DOHH2 (cell line): Measurements from ENCODE around the gene NEU3.

Source experiments
- H3F3A ChIP-seq: fragments of 200-600 bp; sonication (generic), shearing (Covaris generic); 2 replicates; pipeline ENCODE4 v1.6.0; 2016; ENCODE audit warnings: antibody characterized with exemption, mild to moderate bottlenecking; ENCODE audit not compliant: control insufficient read depth, insufficient read depth
- H3K27ac ChIP-seq: fragments of 200-600 bp; sonication (generic); 2 replicates; pipeline ENCODE4 v1.5.1; 2014; ENCODE audit warnings: low read depth, mild to moderate bottlenecking, low read length, moderate library complexity
- H3K27me3 ChIP-seq: fragments of 200-600 bp; sonication (generic); 2 replicates; pipeline ENCODE4 v1.6.1; 2014; ENCODE audit warnings: mild to moderate bottlenecking, low read length, mixed read lengths; ENCODE audit not compliant: control insufficient read depth
- H3K36me3 ChIP-seq: fragments of 200-600 bp; sonication (generic); 2 replicates; pipeline ENCODE4 v1.6.1; 2014; ENCODE audit warnings: mild to moderate bottlenecking, low read length, moderate library complexity, mixed read lengths; ENCODE audit not compliant: control insufficient read depth
- H3K4me1 ChIP-seq: fragments of 200-600 bp; sonication (generic); 2 replicates; pipeline ENCODE4 v1.6.1; 2014; ENCODE audit warnings: mild to moderate bottlenecking, low read length, mixed read lengths; ENCODE audit not compliant: control insufficient read depth
- H3K4me2 ChIP-seq: fragments of 200-600 bp; sonication (generic); 2 replicates; pipeline ENCODE4 v1.6.0; 2014; ENCODE audit warnings: mild to moderate bottlenecking, low read length, moderate library complexity
- H3K4me3 ChIP-seq: fragments of 200-600 bp; sonication (generic); 2 replicates; pipeline ENCODE4 v1.5.1; 2014; ENCODE audit warnings: mild to moderate bottlenecking, low read length, mixed read lengths
- H3K79me2 ChIP-seq: fragments of 200-600 bp; sonication (generic); 2 replicates; pipeline ENCODE4 v1.6.1; 2014; ENCODE audit warnings: mild to moderate bottlenecking, low read length, mixed read lengths; ENCODE audit not compliant: control insufficient read depth
- H3K9me2 ChIP-seq: fragments of 200-600 bp; sonication (generic); replicated peaks from 2 replicates; pipeline ENCODE4 v1.6.1; 2014; ENCODE audit warnings: mild to moderate bottlenecking, low read length, mixed read lengths; ENCODE audit not compliant: control insufficient read depth
- H3K9me3 ChIP-seq: fragments of 200-600 bp; sonication (generic); 2 replicates; pipeline ENCODE4 v1.6.1; 2014; ENCODE audit warnings: antibody characterized with exemption, low read length, mixed read lengths; ENCODE audit not compliant: control insufficient read depth, insufficient read depth
- H4K20me1 ChIP-seq: fragments of 200-600 bp; sonication (generic); 2 replicates; pipeline ENCODE4 v1.6.0; 2014; ENCODE audit warnings: low read depth, mild to moderate bottlenecking, antibody characterized with exemption, low read length, moderate library complexity; ENCODE audit not compliant: control insufficient read depth, insufficient read depth
- EZH2phosphoT487 ChIP-seq: fragments of 200-600 bp; sonication (generic); IDR thresholded peaks from 2 replicates; pipeline ENCODE4 v1.6.1; 2017; ENCODE audit warnings: borderline replicate concordance, mild to moderate bottlenecking, antibody characterized with exemption, low read length, moderate library complexity, mixed read lengths
- TF ChIP-seq, protein P1 (sequence below): fragments of 200-600 bp; sonication (generic); IDR thresholded peaks from one replicate; pipeline ENCODE4 v1.5.1; 2014; ENCODE audit warnings: antibody characterized with exemption, mild to moderate bottlenecking, low read depth, low read length; ENCODE audit not compliant: poor library complexity, severe bottlenecking

NEU3 gene

DNA sequence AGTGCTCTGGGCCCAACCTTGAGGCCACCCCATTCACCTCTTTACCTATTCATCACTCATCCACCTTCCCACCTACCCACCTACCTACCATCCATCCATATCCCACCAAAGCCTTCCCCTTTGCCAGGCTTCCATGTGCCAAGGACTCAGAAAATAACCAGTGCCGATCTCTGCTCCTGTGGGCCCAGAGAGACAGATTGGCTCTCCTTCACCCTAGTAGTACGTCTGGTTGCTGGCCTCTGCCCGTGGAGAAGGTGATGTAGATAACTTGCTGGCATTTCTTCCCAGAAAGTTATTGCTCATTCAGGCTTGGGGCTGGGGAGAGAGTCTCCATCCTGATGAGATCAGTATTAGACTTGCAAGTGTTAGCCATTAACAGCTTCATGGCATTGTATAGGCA is 45.2 kb downstream of the NEU3 start:
- Histone ChIP-seq H3K4me2 (no peak overlapping the region), H3K9me2 (no peaks in the 10 kb centered on the region), H3F3A (no peaks in the 10 kb centered on the region), H3K4me1 (no peaks in the 10 kb centered on the region), H3K27me3 (no peaks in the 10 kb centered on the region), H3K4me3 (no peak overlapping the region), H3K79me2 (no peaks in the 10 kb centered on the region), H3K9me3 (no peaks in the 10 kb centered on the region), H3K36me3 (no peaks in the 10 kb centered on the region), H4K20me1 (no peaks in the 10 kb centered on the region), H3K27ac (no peak overlapping the region)
- TF ChIP-seq, protein P1, sequence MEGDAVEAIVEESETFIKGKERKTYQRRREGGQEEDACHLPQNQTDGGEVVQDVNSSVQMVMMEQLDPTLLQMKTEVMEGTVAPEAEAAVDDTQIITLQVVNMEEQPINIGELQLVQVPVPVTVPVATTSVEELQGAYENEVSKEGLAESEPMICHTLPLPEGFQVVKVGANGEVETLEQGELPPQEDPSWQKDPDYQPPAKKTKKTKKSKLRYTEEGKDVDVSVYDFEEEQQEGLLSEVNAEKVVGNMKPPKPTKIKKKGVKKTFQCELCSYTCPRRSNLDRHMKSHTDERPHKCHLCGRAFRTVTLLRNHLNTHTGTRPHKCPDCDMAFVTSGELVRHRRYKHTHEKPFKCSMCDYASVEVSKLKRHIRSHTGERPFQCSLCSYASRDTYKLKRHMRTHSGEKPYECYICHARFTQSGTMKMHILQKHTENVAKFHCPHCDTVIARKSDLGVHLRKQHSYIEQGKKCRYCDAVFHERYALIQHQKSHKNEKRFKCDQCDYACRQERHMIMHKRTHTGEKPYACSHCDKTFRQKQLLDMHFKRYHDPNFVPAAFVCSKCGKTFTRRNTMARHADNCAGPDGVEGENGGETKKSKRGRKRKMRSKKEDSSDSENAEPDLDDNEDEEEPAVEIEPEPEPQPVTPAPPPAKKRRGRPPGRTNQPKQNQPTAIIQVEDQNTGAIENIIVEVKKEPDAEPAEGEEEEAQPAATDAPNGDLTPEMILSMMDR, result no peak
- no peak for TF ChIP-seq EZH2phosphoT487

DNA sequence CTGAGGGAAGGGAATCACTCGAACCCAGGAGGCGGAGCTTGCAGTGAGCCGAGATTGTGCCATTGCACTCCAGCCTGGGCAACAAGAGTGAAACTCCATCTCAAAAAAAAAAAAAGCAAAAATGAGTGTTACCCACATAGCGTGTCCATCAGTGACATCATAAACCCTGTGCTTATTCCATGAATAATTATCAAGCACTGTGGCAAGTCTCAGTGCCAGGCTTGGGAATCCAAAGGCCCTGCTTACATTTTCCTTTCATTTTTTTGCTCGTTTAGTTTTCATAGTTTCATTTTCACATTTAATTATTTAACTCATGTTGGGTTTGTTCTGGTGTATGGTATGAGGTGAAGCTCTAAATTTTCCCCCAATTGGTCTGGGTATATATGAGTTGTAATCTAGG is 46.5 kb downstream of the NEU3 start:
- H3K4me1 ChIP-seq, result no peaks in the 10 kb centered on the region
- TF ChIP-seq EZH2phosphoT487, result no peak
- TF ChIP-seq, protein P1, result no peak
- no peaks in the 10 kb centered on the region for H3K9me2 ChIP-seq
- no peaks in the 10 kb centered on the region for H3K27me3 ChIP-seq
- no peaks in the 10 kb centered on the region for H3F3A ChIP-seq
- H3K4me3 ChIP-seq, result no peak overlapping the region
- no peaks in the 10 kb centered on the region for H3K79me2 ChIP-seq
- H3K36me3 ChIP-seq, result no peaks in the 10 kb centered on the region
- H3K4me2 ChIP-seq, result no peak overlapping the region
- no peak overlapping the region for H3K27ac ChIP-seq
- H3K9me3 ChIP-seq, result no peaks in the 10 kb centered on the region
- H4K20me1 ChIP-seq, result no peaks in the 10 kb centered on the region

DNA sequence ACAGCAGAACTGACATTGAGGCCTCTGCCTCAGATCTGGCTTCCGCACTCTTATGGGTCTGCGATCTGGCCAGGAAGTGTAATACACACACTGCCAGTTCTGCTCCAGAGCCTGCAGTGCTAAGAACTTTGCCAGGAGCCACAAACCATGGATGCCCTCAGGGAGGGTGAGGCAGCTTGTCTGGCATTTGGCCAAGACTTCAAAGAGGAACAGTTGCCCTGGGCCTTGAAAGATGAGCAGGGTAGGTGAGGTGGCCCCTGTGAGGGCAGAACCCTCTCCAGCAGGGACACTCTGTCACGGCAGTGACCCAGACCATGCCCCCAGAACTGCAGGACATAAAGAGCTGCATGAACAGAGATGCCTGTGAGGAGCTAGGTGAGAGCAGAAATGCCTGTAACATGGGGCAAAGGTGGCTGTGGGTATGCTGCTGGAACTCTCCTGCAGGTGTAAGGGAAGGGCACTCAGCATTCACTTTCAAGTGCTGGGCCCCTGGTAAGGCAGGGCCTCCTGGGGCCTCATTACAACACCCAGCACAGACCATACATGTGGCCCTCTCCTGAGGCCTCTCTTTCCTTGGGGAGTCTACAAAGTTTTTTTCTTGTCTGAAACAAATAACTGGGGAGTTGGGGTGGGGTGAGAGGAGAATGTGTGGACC is 47.3 kb downstream of the NEU3 start:
- Histone ChIP-seq H3K9me2 (no peaks in the 10 kb centered on the region), H3F3A (no peaks in the 10 kb centered on the region), H3K4me2 (no peak overlapping the region), H3K4me3 (no peak overlapping the region), H3K27ac (no peak overlapping the region), H3K27me3 (no peaks in the 10 kb centered on the region), H3K4me1 (no peaks in the 10 kb centered on the region), H3K9me3 (no peaks in the 10 kb centered on the region), H3K36me3 (no peaks in the 10 kb centered on the region), H3K79me2 (no peaks in the 10 kb centered on the region), H4K20me1 (no peaks in the 10 kb centered on the region)
- TF ChIP-seq, protein P1, result no peak
- TF ChIP-seq EZH2phosphoT487, result no peak
